GM18502 (cell line): ENCODE results near the gene MOB3B.
A peak's percentile ranks its signal among the peaks of the same experiment; 100 is the strongest.

Experiments used
- ATAC-seq: cut with Tn5 transposase; IDR thresholded peaks from one replicate; pipeline ENCODE4 v1.9.1; 2021; ENCODE audit warnings: mild to moderate bottlenecking; ENCODE audit not compliant: unreplicated experiment, poor library complexity

The MOB3B gene

DNA sequence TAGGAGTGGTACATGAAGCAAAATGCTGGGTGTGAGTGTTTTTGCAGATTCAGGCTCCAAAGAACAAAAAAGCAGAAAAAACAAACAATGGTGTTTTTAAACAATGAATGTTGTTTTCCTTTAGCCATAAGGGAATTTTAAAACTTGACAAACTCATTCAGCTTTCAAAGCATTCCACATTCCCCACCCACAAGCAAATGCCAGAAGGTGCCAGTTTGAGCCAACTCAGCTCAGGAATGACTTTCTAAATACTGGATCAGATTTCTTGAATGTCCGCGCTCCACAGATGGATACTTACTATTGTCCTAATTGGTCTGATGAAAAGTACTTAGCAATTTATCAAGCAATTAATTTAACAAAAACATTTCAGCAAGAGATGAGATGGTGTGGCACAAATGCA is 12.9 kb upstream of the MOB3B start:
- ATAC-seq: no peak

DNA sequence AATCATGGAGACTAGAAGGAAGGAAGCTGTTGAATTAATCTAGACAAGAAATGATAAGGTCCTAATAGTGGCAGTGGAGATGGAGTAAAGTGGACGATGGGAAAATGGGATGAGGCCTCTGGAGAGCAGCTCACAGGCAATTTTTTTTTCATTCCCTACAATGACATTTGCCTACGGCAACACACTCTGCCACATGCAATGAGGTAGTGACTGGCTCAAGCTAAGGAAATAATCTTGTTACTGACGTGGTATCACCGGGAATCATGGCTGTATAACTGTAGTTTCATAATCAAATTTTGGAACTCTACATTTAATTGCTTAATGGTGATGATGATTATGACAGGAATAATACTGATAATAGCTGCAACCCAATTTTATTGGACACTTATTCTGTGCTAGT is 12.1 kb upstream of the MOB3B start:
- ATAC-seq: no peak

DNA sequence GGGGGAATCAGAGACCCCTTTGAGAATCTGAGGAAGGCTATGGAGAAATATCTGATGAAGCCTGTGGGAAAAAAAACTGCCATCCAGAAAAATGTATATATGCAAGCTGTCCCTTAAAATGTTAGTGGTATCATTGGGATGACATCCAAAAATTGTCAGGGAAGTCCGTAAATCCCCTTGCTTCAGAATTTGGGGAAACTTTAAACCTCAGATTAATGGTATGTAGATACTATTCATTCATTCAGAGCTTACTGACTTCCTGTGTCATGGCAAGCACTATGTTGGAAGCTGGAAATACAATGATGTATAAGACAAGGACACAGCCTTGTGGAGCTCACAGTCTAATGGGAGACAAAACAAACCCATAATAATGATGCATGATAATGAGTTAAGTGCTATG is 10.9 kb upstream of the MOB3B start:
- no peak for ATAC-seq

DNA sequence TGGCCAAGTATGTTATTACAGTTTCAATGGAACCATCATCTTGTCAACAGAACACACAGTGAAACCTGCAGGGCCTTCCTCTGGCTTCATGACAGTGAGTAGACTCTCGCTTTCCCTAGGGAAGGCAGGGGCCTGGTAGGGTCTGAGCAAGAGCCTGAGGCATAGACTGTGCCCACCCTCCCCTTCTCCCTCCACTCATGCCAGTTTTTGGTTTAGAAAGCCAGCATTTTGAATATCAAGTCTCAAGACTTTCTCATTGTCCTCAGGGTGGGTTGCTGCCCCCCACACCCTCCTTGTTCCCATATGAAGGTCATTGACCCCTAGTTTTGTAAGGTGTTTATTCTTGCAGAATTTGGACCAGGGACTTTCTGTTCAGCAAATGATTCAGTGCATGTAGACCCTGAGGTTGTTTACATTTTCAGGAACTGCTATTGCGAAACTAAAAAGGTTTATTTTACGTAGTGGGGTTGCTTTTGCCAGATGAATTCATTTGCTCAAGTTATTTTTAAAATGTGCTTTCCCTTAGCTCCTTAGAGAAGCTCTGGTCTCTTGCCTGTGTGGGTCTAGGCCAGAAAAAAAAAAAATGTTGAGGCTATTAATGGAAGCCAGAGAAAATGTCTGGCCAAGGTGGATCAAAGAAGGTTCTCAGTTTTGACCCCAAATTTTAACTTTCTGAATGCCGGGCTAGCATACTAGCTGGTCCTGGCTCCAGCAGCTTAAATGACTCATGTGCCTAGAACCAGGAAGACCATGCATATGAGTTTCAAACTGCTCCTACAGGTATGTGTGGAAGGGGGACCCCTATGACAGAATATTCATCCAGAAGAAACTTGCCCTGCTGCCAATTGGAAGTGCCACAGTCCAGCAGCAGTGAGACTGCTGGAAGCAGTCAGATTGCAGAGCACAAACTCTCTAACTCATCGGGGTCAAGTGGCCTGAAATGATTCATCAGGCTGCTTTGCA is 10.1 kb upstream of the MOB3B start:
- peak; percentile 43 for ATAC-seq

DNA sequence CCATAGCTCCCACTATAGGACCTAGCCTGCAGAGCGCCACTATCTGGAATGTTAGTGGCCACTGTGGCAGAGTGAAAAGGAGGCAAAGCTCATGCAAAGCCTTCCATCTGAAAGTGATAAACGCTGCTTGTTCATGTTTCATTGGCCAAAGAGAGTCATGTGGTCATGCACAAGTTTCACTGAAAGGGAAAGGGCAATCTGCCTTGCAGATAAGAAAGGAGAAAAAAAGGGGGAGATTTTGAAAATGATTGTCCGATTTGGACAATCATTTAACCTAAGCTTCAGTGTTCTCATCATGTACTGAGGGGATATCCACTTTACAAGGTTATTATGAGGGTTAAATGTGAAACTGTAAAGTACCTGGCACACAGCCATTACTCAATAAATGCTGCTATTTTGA is 9.0 kb upstream of the MOB3B start:
- ATAC-seq: peak; percentile 35

DNA sequence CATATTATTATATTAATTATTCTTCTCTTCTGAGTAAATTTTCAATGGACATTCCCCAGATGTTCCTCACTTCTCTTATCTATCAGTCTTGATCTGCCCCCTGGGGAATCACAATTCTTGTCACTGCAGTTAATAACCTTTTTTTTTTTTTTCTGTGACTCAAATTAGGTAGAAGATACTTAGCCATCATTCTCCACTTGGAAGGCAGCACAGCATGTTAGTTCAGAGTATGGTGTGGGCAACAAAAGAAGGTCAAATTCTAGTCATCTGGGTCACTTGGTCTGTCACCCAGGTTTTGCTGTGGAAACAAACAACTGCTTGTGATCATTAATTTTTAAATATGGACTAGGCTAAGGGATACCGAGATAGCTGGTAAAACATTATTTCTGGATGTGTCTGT is 8.1 kb upstream of the MOB3B start:
- ATAC-seq: no peak

DNA sequence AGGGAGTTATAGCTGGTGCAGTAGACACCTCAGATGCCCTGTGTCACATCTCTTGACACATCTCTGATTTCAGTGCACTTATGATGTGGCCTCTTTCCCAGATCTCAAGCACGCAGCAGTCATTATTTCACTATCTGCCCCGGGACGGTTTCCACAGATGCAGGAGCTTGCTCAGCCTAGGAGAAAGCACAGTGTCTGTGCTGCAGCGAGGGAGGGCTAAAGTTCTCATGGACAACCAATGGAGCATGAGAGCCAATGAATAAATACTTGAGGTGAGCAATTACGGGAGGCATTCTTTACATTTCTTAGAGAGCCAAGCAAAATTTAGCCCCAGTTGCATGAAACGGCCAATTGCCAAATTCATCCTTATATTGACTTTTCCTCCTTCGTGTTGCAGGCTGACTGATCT is 7.4 kb upstream of the MOB3B start:
- ATAC-seq: no peak

DNA sequence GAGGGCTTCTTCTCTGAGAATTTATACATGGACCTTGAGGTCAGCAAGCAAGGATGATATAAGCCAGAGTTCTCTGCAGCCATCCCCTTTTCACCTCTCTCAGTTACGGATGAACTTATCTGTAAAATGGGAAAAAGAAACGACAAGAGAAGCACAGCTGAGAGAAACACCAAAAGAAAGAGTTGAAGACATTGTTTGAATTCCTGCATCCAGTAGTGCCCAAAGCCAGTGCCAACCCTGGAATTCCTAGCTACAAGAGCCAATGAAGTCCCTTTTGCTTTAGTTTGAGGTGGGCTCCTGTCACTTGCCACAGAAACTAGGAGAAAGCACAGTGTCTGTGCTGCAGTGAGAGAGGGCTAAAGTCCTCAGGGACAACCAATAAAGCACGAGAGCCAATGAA is 6.6 kb upstream of the MOB3B start:
- ATAC-seq: no peak

DNA sequence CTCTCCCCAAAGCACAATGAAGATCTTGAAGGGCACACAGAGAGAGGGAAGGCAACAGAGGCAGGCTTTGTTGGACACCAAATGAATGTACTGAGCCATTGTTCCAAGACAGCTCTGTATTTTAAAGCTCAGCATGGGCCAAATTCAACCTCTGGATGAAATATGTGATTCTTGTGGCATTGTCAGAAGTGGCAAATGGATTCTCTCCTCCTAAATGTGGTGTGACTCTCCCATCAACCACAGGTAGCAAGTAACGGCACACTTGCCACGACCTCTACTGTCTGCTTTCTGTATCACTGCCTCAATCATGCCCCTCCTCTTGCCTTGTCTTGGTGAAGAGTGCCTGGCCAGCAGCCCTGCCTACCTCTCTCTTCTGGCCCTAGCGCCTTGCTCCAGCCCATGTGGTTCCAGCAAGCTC is 6.1 kb upstream of the MOB3B start:
- ATAC-seq: peak; percentile 76

DNA sequence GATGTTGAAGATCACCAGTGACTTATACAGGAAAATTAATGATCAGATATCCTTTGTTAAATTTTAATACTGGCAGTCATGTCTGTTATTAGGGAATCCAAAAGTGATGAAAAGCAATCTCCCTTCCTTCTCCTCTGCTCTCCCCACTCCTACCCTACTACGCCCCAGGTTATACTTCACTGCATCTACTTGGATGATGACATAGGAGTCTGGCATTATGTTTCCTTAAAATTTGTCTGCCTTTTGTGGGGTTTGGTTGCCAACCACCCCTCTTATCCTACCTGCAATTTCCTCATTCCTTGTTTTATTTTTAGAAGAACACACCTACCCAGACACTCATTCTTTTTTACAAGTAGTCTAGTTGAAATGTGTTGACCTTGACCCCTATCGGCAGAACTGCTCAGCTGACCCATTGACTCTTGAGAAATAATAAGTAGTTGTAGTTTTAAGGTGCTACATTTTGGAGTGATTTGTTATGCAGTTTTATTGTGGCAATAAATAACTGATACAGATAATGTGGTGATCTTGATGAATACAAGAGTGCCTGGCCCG is 5.1 kb upstream of the MOB3B start:
- ATAC-seq: no peak

DNA sequence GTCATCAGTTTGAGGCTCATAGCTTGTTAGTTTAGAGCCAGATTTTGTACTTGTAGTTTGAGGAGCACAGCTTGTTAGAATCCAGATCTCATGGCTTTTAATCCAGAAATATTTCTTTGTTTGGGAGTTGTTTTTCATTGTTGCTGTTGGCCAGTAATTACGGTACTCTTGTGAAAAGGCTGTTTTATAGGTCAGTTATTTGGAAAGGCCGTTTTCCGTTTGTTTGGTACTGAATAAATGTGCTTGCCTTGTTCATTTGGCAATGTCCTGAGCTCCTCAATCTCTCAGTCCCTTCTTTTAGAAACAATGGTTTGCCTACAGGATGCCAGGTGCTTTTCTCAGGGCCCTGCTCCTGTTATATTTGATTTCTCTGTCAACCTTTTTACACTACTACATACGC is 4.5 kb upstream of the MOB3B start:
- ATAC-seq: no peak

DNA sequence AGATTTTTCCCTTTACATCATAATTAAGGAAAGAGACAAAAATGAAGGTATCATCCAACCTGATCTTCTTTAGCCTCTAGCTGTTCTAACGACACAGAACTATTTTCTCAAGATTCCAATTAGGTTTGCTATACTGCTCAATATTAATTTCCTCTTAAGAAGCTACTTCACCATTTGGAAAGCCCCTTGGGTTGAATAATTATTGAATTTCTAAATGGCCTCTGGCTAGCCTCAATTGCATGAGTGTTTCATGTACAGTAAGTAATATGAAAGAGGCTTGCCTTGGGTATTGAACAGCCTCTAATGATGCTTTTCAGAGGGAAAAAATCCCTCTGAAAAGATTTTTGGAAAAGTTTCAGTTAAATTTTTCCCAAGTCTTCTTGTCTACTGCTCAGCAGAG is 3.7 kb upstream of the MOB3B start:
- ATAC-seq: no peak

DNA sequence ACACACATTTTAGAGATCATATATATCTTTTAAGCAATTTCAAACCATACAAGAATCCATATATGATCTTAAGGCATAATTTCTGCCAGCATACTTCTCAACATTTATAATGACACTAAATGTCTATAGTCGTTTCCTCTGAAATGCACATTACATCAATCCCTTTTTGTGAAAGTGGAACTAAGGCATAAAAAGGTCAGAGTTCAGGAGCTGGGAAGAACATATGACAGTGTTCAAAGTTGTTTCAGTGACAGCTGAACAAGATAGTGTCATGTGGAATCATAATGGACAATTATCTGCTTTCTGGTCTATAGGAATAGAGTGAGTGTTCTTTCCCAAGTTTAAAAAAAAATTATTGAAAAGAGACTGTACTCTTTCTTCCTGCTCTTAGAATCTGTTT is 2.4 kb upstream of the MOB3B start:
- ATAC-seq: no peak

DNA sequence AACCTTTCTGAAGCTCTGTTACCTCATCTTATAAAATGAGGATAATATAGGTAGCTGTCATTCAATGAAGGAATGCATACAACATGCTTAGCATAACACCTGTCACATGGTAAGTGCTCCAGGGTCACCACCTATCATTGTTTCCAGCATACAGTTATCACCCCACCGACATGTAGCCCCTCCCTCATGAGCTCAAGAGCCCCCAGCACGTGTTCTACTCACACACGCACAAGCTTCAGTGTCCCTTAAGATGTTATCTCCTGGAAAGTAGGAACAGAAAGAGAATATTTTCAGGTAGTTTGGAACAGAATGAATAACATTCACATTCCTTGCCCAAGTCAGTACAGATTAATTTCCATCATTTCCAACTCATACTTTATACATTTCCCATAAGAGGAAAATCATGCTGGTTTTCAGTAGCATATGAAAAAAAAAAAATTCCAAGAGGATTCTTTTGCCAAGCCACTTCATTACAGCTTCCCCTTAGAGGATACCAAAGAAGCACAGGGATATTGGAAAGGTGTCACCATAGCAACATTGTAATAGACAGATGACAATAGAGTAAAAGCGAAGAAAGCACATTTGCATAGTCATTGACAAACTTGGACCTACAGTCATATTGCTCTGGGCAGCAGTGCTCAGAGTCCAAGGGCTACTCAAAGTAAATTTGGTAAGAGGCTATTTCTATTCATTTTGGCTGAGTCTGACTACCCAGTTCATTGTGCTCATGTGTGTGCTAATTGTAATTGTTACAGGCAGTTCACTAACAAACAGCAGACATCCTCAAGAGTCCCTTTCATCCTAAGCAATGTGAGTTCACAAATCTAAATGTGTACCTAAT is 1.5 kb upstream of the MOB3B start:
- ATAC-seq: no peak

DNA sequence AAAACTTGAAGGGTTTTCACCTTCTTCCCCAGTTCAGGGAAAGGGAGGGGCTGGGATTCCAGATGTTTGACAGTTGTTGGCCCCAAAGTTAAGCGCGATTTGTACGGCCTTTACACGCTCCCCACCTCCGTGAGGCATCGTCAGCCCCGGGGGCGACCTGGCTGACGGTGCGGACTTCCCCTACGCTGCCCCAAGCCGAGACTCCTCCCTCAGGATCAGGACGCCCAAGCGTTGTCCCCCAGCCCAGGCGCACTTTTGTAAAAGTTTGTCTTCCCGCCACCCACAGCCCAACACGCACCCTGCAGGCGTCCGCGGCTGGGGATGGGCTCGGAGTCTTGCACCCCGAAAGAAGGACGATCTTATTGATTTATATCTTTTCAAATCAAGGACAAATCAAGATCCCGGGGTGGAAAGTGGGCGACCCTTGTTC is 713 bp downstream of the MOB3B start:
- peak; percentile 47 for ATAC-seq

DNA sequence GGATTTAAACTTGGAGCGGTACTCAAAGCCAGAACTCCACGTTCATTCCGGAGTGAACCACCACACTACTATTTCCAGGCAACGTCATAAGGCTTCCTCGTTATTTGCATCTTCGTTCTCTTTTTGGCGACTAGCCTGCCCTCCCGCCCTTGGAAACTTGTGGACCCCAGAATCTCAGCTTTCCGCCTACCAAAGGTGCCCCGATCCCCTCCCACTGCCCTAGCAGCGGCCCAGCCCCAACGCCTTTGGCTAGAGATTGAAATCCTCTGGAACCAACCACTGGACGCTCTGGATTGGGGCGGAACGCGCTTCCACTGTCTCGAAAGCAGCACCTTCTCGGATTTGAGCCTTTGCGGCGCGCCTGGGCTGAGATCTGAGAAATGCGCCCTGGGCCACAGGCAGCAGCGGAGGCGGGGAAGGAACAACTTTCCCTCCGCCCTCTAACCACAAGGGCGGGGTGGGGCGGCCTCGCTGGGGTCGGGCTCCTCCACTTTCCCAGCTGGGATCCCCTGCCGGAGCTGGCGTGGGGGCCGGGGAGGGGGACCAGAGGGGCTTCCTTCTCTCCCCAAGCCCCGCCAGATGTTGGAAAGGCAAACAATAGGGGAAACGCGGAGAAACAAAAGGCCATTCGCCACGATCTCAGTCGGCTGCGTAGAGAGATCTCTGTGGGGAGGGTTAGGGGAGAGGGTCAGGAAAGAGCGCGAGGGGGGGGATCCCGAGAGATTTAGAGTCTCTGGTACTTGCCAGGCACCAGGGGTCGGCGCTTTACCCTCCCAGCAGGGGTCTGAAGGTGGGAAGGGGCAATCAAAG is 1.3 kb downstream of the MOB3B start:
- ATAC-seq: peak; percentile 67

DNA sequence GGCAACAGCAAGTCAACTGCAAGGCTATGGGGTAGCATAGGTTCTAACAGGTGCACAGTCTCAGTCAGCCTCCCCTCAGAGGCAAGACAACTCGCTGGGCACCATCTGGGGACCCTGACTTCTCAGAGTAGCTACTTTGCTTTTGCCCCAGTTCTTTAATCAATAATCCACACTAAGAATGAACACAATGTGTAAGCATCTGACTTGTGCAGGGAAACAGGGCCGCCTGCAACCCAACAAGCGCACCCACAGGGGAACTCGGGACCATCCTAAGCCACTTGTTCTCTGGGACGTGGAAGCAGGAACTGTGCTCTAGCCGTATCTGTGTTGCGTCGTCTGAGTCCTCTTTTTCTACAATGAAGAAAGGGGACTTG is 1.9 kb downstream of the MOB3B start:
- ATAC-seq: no peak

DNA sequence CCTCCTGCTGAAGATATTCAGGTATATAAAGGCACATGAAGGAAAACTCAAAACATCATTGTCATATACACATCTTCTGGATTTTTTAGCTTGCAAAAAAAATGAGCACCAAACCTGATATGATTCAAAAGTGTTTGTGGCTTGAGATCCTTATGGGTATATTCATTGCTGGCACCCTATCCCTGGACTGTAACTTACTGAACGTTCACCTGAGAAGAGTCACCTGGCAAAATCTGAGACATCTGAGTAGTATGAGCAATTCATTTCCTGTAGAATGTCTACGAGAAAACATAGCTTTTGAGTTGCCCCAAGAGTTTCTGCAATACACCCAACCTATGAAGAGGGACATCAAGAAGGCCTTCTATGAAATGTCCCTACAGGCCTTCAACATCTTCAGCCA is 5.4 kb downstream of the MOB3B start, which contains the start of gene IFNK:
Gene IFNK (plus strand): TSS at position 55 of the 400 bp plus-strand sequence. CDS start 47 bp downstream, at position 102.
- ATAC-seq: no peak

DNA sequence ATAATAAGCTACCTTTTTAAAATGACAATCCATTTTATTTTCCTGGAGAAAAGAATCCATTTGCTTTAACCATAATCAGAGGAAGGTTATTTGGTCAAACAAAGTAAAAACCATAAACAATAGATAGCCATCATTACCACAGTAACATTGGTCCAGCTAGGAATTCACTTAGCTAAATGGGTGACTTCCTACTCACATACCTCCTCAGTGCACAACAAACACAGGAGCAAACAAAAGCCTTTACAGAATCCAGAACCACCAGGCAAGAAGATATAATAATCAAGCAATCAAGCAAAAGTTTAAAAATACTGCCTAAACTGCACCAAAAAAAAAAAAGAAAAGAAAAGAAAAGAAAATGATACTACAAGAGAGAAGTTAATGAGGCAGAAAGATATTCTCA is 6.5 kb downstream of the MOB3B start:
- no peak for ATAC-seq

DNA sequence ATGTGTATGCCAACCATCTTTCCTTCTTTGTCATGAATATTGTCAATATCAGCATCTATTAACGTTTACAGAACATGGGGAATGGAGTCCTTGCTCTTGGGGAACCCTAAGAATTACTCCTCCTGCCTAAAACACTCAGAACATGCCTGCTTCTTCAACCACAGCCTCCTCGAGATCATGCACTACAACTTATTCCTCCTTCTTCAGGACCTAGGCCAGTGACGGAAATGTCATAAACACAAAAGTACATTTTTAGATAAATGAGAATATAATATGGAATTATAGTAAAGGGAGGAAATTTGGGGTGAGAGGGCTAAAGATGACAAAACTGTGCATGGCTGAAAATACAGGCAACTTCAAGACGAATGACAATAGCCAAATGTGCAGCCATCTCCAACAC is 8.6 kb downstream of the MOB3B start:
- ATAC-seq: no peak
